ENCODE measurements around the gene TEX55.
A peak's percentile ranks its signal among the peaks of the same experiment; 100 is the strongest.
"Not testable (repeated sequence)": the region's sequence is repeated elsewhere in the genome, so short reads cannot be mapped to it uniquely, and the experiment has no call there.

The TEX55 gene

DNA sequence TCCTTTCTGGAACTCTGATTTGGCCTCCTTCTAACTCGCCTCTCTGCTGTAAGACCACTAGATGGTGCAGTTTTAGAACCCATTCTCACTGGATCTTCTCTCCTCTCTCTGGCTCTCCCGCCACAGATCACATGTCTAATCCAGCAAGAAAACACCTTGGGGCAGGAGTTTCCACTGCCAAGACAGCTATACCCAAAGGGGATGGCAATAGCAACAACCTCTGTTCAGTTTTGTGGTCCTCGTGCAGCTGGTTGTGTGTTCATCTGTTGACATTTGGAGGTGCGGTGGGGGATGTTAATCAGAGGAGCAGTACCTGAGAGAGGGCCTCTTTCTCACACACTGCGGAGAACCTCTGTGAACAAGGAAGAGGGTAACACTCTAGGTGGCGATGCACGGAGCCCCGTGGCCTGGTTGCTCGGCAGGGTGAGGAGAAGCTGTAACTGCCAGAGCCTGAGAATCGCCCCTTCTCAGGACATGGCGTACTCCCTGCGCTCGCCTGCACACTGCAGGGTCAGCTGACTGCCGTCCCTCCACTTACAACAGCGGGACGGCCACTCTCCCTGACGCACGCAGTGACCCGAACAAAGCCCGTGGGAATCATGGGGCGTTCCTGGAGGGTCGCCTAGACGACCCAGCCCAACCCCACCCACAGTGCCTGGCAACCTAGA is at the start of gene TEX55:
TEX55 (plus strand) TSS at position 666 of the 668 bp plus-strand sequence. CDS start 25 bp downstream, outside the sequence.
- no peak for DNase-seq (ENCODE audit: low read depth in 1 of 2, low spot score in 1 of 2)

- no peak for DNase-seq (ENCODE audit: low read depth in 1 of 2, low spot score in 1 of 2)
These were observed 48.0 kb upstream of the TEX55 start for GRCh38 chr3:119098003-119098402.

- peak in 1 of 2 donors; percentile 30 for DNase-seq (ENCODE audit: low read depth in 1 of 2, low spot score in 1 of 2)
These were observed 47.2 kb upstream of the TEX55 start for GRCh38 chr3:119098619-119099222.

DNA sequence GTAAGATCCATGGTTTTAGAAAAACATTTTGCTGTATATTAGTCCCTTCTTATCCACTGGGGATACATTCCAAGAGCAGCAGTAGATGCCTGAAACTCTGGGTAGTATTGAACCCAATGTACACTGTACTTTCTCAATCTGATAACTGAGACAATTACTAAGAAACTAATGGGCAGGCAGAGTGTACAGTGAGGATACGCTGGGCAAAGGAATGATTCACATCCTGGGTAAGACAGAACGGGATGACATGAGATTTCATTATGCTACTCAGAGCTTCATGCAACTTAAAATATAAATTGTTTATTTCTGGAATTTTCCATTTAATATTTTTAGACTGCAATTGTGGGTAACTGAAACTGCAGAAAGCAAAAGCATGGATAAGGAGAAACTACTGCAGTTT is 46.2 kb upstream of the TEX55 start:
- DNase-seq (ENCODE audit: low read depth in 1 of 2, low spot score in 1 of 2) = no peak

- DNase-seq (ENCODE audit: low read depth in 1 of 2, low spot score in 1 of 2) = no peak
These were observed 41.9 kb upstream of the TEX55 start for GRCh38 chr3:119104031-119104430.

DNA sequence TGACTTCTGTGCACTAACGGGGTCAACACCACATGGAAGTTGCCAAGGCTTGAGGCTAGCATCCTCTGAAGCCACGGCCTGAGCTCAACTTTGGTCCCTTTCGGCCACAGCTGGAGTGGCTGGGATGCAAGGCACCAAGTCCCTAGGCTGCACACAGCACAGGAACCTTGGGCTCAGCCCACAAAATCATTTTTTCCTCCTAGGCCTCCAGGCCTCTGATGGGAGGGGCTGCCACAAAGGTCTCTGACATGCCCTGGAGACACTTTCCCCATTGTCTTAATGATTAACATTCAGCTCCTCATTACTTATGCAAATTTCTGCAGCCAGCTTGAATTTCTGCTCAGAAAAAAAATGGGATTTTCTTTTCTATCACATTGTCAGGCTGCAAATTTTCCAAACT is 27.6 kb upstream of the TEX55 start:
- DNase-seq (ENCODE audit: low read depth in 1 of 2, low spot score in 1 of 2) = not testable (repeated sequence)

DNA sequence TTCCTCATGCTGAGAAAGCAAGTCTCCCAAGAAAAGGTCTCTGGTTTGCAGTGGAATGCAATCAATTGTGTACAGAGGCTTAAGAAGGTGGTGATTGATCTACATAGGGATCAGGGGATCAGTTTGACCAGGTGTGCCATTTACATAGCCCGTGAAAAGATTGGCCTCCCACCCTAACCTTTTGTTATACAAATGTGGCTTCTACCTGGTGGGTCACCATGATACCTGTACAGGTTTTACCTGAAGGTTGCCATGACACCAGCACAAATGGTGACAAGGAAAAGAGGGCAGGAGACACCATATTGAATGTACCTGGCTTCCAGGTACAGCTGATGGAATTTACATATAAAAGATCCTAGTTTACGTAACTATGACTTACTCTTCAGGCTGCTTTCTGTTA is 25.5 kb upstream of the TEX55 start:
- no peak for DNase-seq (ENCODE audit: low read depth in 1 of 2, low spot score in 1 of 2)

DNA sequence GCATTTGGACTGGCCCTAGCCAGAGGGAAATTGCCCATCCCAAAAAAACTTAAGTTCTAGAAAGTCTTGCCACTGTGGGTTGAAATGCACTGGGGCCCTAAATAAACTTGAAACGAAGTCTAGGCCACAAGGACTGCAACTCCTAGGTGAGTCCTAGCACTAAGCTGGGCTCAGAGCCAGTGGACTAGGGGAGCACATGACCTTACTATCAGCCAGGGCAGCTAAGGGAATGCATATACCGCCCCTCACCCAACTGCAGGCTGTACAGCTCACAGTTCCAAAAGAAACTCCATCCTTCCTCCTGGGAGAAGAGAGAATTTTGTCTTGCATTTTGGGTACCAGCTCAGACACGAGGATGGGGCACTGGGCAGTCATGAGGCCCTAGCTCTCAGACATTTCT is 23.6 kb upstream of the TEX55 start:
- DNase-seq (ENCODE audit: low read depth in 1 of 2, low spot score in 1 of 2) = no peak

- no peak for DNase-seq (ENCODE audit: low read depth in 1 of 2, low spot score in 1 of 2)
These were observed 20.6 kb upstream of the TEX55 start for GRCh38 chr3:119125342-119125741.

- DNase-seq (ENCODE audit: low read depth in 1 of 2, low spot score in 1 of 2) = no peak
These were observed 20.0 kb upstream of the TEX55 start for GRCh38 chr3:119125742-119126504.

DNA sequence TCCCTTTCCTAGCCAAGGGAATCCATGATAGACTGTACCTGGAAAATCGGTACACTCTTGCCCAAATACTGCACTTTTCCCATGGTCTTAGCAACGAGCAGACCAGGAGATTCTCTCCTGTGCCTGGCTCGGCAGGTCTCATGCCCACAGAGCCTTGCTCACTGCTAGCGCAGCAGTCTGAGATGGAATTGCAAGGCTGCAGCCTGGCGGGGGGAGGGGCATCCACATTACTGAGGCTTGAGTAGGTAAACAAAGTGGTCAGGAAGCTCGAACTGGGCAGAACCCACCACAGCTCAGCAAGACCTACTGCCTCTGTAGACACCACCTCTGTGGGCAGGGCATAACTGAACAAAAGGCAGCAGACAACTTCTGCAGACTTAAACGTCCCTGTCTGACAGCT is 15.7 kb upstream of the TEX55 start:
- not testable (repeated sequence) for DNase-seq (ENCODE audit: low read depth in 1 of 2, low spot score in 1 of 2)

- DNase-seq (ENCODE audit: low read depth in 1 of 2, low spot score in 1 of 2) = not testable (repeated sequence)
These were observed 13.7 kb upstream of the TEX55 start for GRCh38 chr3:119132291-119132690.

DNA sequence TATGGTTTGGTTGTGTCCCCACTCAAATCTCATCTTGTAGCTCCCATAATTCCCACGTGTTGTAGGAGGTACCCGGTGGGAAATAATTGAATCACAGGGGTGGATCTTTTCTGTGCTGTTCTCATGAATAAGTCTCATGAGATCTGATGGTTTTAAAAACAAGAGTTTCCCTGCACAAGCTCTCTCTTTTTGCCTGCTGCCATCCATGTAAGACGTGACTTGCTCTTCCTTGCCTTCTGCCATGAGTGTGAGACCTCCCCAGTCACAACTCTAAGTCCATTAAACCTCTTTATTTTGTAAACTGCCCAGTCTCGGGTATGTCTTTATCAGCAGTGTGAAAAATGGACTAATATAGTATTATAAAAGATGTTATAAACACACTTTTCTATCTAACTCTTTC is 6.6 kb upstream of the TEX55 start:
- DNase-seq (ENCODE audit: low read depth in 1 of 2, low spot score in 1 of 2) = not testable (repeated sequence)

- DNase-seq (ENCODE audit: low read depth in 1 of 2, low spot score in 1 of 2) = no peak
These were observed 5.5 kb upstream of the TEX55 start for GRCh38 chr3:119140466-119140865.

- DNase-seq (ENCODE audit: low read depth in 1 of 2, low spot score in 1 of 2) = no peak
These were observed 851 bp upstream of the TEX55 start for GRCh38 chr3:119145128-119145499.

DNA sequence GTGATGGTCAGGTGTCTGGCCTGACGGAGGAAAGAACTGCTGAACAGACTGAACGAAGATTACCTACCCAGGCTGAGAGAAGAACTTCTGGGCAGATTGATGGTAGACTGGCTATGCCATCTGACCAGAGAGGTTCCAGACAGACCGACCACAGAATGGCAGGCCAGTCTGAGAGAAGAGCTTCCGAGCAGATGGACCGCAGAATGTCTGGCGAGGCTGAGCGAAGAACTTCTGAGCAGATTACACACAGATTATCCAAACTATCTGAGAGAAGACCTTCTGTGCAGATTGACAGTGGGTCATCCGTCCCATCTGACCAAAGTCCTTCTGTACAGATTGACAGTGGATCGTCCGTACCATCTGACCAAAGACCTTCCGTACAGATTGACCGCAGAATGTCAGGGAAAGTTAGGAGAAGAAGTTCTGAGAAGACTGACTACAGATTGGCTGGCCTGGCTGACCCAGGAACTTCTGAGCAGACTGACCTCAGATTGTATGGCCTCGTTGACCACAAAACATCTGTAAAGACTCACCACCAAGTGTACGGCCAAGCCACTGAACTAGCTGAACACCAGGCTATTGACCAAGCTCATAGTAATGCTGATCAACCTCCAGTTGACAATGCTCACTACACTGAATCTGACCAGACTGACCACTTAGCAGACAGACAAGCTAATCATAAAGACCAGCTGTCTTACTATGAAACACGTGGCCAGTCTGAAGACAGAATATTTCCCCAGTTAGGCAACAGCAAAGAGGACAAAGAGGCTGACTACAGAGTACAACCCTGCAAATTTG is 812 bp downstream of the TEX55 start:
- no peak for DNase-seq (ENCODE audit: low read depth in 1 of 2, low spot score in 1 of 2)

DNA sequence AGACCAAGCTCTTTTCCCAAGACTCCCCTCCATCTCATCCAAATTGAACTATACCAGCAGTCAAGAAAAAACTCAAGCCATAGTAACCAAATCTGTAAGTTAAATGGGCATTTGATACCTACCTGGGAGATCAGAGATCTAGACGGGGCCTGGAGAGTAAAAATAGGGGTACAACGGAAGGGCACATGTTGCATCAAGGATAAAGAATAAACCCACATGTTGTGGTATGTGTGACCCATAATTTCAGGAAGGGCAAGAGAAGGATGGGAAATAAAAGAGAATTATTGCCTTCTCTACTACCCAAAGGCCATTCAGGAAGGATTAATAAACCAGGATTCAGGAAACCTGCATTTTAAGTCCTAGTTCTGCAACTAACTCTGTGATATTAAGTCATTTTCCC is 1.5 kb downstream of the TEX55 start:
- DNase-seq (ENCODE audit: low read depth in 1 of 2, low spot score in 1 of 2) = no peak

DNA sequence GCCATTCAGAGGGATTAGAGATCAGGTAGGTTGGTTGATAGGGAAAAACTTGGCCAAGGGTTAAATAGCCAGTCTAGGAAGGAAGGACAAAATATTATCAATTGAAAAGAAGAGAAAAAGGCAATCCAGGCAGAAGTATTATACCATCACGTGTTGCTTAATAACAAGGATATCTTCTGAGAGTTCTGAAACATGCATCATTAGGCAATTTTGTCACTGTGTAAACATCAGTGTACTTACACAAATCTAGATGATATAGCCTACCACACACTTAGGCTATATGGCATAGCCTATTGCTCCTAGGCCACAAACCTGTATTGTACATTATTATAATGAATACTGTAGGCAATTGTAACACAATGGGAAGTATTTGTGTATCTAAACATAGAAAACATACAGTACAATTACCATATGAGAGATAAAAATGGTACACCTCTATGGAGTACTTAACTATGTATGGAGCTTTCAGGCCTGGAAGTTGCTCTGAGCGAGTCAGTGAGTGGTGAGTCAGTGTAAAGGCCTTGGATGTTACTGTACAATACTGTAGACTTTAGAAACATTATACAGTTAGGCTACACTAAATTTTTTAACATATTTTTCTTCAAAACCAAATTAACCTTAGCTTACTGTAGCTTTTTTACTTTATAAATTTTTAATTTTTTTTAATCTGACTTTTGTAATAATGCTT is 2.7 kb downstream of the TEX55 start:
- DNase-seq (ENCODE audit: low read depth in 1 of 2, low spot score in 1 of 2) = no peak

DNA sequence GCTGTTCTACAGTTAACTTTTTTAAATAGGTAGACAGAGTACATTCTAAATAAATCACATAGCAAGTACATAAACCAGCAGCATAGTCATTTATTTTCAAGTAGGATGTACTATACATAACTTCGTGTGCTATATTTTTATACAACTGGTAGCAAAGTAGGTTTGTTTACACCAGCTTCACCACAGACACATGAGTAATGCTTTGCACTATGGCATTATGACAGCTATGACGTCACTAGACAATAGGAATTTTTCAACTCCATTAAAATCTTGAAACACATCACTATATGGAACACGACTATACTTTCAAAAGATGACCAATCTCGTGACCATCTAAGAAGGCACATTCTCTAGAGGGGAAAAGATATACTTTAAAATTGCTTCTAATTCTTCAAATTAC is 3.5 kb downstream of the TEX55 start:
- no peak for DNase-seq (ENCODE audit: low read depth in 1 of 2, low spot score in 1 of 2)

DNA sequence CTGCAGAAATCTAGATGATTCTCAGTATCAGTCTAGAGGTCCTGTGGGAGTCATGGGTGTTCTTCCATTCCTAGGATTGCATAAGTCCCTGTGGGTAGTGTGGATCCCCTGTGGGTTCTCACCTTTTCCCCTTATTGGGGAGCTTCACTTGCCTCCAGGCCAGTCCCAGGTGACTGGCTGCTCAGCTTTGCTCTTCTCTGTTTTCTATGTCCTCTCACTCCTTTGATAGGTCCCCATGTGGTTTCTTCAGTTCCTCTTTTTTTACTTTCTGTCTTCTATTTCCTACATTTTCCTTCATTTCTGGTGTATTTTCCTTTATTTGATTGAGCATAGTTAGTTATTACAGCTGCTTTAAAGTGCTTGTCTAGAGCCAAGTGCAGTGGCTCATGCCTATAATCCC is 10.9 kb downstream of the TEX55 start:
- DNase-seq (ENCODE audit: low read depth in 1 of 2, low spot score in 1 of 2) = no peak

DNA sequence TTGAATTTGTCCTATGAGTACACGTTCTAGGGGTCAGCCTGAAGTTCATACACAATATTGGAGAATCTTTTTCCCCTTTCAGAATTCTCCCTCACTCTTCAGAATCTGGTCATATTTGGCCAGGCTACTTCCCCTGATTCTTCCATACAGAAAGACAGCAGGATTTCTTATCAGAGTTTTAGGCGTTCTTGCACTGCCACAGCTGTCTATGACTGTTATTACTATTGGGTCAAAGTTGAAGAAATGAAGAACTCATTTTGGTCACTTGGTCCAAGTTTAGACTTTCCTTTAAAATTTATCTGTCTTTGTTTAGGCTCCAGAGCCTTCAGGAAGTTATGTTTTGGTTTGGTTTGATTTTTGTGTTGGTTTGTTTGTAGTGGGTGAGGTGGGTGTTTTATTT is 12.0 kb downstream of the TEX55 start:
- no peak for DNase-seq (ENCODE audit: low read depth in 1 of 2, low spot score in 1 of 2)
